Measurements from ENCODE around the gene HOXD3.

HOXD3 gene

DNA sequence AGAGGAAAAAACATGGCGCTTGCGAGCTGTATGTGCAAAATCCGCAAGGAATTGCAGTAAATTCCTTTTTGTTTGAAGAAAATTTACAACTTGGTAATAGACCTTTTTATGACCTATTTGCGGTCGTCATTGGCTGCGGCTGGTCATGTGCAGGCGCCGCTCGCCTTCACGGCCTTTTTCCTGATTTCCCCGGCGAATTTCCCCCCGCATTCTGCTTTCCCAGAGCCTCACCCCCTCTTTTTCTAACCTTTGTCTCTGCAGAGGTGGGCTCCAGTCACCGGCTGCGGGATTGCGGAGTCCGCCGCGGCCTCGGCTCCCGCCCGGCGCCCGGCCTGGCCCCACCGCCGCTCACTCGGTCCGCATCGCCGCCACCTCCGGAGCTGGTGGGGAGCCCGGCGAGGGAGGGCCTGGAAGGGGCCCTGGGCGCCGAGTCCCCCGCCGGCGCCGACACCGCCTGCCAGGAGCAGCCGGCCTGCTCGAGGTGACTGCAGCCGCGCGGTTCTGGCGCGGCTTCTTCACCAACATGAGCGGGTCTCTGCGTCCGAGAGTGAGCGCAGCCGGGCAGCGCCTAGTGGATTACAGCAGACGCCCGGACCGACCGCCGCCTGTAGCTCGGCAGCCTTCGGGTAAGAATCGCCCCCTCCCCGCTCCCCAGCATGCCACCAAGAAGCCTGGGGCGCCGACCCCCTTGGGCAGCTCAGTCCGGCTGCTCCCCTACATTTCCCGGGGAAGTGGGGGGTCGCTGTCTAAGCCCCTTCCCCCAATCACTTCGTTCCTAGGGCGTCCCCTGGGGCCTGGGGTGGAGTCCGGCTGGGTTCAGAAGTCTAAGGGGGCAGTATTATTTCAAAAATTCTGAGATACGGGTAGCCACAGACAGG, 20.5 kb upstream of the HOXD3 start:
- Mint-ChIP-seq H3K27me3 (peaks cover 90% of the 10 kb centered on the region), H3K4me3 (no peak overlapping the region), H3K36me3 (ENCODE audit: low read depth) (peaks cover 4% of the 10 kb centered on the region), H3K4me1 (ENCODE audit: low read depth) (peaks cover 34% of the 10 kb centered on the region), H3K9me3 (no peaks in the 10 kb centered on the region), H3K27ac (no peak overlapping the region)

DNA sequence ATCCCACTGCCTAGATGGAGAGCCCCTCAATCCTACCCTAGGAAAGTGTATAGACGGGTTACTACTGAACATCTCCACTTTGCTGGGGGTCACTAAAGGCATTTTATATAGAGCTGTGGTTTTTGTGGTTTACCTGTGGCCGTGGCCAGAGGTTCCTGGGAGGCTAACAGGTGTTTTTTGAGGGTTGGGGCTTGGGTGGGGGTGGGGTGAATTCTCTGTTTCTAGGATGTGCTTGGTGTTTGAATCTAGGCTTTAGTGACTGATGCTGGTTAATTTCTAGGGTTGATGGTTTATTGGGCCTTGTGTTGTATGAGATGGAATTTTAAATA, 19.9 kb upstream of the HOXD3 start:
- Mint-ChIP-seq H3K9me3 (no peaks in the 10 kb centered on the region), H3K4me3 (no peak overlapping the region), H3K4me1 (ENCODE audit: low read depth) (peaks cover 29% of the 10 kb centered on the region)

DNA sequence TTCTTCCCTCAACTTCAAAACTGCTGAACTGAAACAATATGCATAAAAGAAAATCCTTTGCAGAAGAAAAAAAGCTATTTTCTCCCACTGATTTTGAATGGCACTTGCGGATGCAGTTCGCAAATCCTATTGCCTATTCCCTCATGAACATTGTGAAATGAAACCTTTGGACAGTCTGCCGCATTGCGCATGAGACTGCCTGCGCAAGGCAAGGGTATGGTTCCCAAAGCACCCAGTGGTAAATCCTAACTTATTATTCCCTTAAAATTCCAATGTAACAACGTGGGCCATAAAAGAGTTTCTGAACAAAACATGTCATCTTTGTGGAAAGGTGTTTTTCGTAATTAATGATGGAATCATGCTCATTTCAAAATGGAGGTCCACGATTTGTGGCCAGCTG, 19.2 kb upstream of the HOXD3 start:
- Mint-ChIP-seq H3K4me1 (ENCODE audit: low read depth) (peaks cover 26% of the 10 kb centered on the region), H3K27ac (no peak overlapping the region), H3K36me3 (ENCODE audit: low read depth) (peaks cover 4% of the 10 kb centered on the region), H3K27me3 (peaks cover 86% of the 10 kb centered on the region), H3K9me3 (no peaks in the 10 kb centered on the region), H3K4me3 (no peak overlapping the region)

More for the DNA sequence above, 19.9 kb upstream of the HOXD3 start:
- Mint-ChIP-seq H3K27ac (no peak overlapping the region), H3K36me3 (ENCODE audit: low read depth) (peaks cover 4% of the 10 kb centered on the region), H3K27me3 (peaks cover 90% of the 10 kb centered on the region)

DNA sequence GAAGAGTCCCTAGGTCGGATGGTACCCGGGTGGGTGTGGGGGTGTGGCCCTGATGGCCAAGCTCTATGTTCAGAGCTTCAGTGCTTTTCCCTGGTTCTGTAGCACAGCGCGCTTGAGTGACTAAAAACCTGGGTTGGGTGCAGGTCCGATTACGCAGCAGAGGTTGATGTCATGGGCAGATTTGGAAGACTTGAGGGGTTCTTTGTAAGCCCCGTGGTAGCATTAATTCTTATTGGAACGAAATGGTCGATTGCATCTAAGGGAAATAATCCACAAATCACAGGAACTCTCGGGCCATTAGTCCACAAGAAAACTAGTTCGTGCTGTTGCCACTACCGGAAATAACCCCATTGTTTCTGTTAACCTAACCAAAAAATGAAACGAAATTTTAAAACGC, 18.6 kb upstream of the HOXD3 start:
- Mint-ChIP-seq H3K4me1 (ENCODE audit: low read depth) (peaks cover 26% of the 10 kb centered on the region), H3K36me3 (ENCODE audit: low read depth) (peaks cover 4% of the 10 kb centered on the region), H3K27ac (peak overlapping the region; percentile 7), H3K9me3 (no peaks in the 10 kb centered on the region), H3K27me3 (peaks cover 86% of the 10 kb centered on the region), H3K4me3 (no peak overlapping the region)

DNA sequence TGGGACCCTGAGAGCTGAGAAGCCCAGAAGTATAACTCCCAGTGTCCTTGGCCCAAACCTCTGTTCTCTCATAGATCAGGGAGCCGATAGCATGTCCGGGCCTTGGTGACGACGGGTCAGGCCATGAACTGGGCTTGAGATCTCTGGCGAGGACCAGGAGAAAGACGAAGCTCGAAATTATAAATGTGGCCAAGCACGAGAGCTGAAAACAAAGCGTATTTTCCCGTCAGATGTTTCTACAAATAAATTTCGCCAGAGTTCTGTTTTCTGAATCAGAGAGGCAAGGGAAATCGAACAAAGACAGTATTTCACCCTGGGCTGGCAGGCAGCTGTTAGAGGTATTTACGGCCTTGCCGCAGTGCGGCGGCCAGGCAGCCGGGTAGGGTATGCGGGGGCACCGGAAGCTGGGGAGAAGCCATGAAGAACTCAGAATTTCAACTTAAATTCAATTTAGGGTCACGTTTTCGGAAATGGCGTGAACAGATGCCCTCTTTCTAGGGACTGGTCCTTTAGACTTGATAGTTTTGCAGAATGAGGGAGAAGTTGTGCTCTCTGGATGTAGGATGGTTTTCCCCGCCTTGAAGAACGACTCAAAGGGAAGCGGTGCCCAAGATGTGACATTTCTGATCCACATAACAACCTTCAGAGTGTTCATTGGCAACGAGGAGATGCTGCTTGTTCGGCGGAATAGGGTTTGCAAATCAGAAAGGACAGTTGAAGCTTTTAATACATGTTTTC, 18.0 kb upstream of the HOXD3 start:
- Mint-ChIP-seq H3K27ac (no peak overlapping the region), H3K4me3 (peak overlapping the region; percentile 49), H3K9me3 (no peaks in the 10 kb centered on the region), H3K27me3 (peaks cover 86% of the 10 kb centered on the region), H3K4me1 (ENCODE audit: low read depth) (peaks cover 26% of the 10 kb centered on the region), H3K36me3 (ENCODE audit: low read depth) (peaks cover 4% of the 10 kb centered on the region)

DNA sequence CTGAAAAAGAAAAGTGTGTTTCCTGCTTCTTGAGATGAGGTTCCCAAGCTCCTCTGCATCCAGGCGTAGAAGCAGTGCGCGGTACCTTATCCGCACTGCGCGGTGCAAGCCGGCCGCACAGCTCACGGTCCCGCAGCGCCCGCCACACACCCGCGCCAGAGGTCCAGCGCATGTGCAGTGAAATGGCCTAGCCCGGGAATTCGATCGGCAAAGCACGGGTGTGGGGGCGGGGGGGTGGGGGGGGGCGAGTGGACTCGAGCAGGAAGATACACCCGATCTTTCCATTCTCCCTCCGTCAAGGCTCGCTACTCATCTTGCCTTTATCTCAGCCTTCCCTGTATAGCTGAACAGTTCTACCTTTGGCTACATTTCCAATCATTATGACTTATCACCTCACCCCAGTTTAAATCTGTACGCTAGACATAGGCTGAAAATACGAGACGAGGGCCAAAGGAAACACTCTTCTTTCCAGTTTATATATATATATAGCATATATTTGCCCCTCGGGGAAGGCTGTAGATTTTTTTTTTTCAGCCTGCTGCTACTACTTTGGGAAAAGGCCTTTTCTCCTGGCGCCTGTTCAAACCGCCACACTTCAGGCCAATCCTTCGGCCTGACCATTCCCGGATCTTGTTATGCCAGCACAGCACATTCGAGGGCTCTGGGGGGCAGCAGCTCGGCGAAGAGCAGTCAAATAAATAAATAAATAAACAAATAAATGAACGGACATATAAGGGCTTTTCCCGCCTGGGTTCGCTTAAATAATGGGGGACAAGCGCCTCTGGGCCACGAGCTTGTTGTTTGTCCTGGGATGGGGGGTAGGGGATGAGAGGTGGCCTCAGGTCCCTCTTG, 17.2 kb upstream of the HOXD3 start:
- no peaks in the 10 kb centered on the region for H3K9me3 Mint-ChIP-seq
- peaks cover 26% of the 10 kb centered on the region for H3K4me1 Mint-ChIP-seq (ENCODE audit: low read depth)
- H3K4me3 Mint-ChIP-seq = no peak overlapping the region
- no peak overlapping the region for H3K27ac Mint-ChIP-seq
- peaks cover 4% of the 10 kb centered on the region for H3K36me3 Mint-ChIP-seq (ENCODE audit: low read depth)
- H3K27me3 Mint-ChIP-seq = peaks cover 84% of the 10 kb centered on the region

DNA sequence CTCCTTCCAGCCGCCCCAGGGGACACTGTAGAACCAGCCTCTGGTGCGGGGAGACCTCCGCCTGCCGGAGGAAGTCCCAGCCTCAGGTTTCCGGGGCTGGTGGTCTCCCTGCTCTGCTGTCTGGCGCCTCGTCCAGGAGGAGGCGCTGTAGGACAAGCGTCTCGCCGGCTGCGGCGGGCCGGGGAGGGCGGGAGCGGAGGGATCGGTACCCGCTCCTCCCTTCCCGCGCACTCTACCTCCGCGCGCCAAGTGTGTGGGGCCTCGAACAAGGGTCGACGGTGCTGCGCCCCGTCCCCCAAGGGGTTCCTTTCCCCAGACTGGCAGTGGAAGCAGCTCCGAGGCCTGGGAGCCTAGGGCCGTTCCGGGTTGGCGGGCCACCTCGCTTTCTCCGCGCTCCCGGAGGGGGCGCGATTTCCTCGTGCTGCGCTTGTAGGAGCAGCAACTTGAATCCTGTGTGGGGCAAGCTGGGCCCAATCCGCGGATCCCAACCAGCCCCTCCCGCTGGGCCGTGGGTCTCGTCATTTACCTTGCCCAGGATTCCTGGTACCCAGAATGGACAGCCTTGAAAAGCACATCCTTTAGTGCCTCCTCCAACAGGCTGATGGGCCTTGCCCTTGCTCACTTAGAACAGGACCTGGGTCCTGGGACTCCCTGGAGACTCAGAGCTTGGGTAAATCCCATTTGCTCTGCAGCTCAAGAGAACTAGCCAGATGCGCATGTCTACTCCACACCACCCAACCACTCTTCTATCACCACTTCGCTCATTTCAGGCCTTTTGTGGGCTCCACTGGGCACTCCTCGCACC, 16.4 kb upstream of the HOXD3 start:
- H3K36me3 Mint-ChIP-seq (ENCODE audit: low read depth) = peaks cover 4% of the 10 kb centered on the region
- no peaks in the 10 kb centered on the region for H3K9me3 Mint-ChIP-seq
- peak overlapping the region; percentile 45 for H3K4me3 Mint-ChIP-seq
- H3K4me1 Mint-ChIP-seq (ENCODE audit: low read depth) = peaks cover 21% of the 10 kb centered on the region
- peaks cover 83% of the 10 kb centered on the region for H3K27me3 Mint-ChIP-seq
- H3K27ac Mint-ChIP-seq = peak overlapping the region; percentile 45

DNA sequence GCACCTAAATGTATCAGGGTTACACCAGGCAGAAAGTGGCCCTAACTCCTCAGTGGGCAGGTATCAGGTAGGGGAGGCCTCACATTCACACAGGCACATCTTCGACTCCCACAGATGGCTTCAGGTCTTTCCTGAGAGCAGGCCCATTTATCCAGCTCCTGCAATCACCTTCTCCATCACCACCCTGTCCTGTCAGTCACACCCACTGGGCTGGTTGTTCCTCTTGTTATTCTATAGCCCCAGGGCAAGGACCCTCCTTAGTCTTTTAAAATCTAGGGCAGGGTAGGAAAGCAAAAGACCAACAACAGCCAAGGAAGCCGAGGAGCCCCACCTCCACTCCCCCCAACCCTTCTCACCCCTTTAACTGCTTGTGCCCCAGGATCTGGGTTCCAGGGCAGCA, 14.8 kb upstream of the HOXD3 start:
- Mint-ChIP-seq H3K27ac (no peak overlapping the region), H3K36me3 (ENCODE audit: low read depth) (peaks cover 4% of the 10 kb centered on the region), H3K9me3 (no peaks in the 10 kb centered on the region), H3K4me3 (no peak overlapping the region), H3K27me3 (peaks cover 88% of the 10 kb centered on the region), H3K4me1 (ENCODE audit: low read depth) (peaks cover 19% of the 10 kb centered on the region)

DNA sequence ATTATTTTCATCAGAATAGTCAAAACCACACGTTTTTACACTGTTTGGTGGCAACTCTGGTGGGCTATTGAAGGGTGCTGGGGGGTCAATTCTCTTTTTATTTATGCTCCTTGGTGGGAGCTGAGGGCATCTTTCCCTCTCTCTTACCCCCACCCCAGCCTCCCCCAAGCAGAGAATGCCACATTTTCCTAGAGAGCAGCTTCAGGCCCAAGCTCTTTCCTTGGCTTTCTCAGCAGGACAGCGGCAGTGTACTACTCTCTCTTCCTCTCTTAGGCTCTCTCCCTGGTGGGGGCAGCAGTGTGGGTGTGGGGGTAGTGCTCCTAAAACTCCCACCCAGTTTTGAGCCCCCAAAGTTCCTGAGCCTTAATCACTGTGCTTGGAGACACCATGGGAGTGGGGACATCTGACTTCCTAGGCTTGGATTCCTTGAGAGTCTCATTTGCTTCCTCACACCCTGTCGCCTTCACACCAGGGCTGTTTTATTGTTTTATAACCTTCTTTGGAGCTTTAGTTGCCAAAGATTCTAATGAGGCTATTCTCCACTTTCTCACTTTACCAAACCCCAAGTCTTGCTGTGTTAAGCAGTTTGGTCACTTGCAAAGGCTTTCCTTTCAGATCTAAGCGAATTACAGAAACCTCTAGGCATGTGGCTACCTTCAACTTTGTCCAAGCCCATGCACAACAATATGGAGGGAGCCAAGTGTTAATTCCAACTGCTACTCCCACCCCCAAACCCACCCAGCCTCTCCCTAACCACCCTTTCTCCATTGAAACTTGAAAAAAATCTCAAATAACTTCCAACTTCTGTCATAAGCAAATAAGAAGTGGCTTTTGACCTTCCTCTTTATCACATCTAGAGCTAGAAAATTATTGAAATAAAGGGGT, 11.8 kb upstream of the HOXD3 start:
- Mint-ChIP-seq H3K36me3 (ENCODE audit: low read depth) (no peaks in the 10 kb centered on the region), H3K4me1 (ENCODE audit: low read depth) (peaks cover 9% of the 10 kb centered on the region)

DNA sequence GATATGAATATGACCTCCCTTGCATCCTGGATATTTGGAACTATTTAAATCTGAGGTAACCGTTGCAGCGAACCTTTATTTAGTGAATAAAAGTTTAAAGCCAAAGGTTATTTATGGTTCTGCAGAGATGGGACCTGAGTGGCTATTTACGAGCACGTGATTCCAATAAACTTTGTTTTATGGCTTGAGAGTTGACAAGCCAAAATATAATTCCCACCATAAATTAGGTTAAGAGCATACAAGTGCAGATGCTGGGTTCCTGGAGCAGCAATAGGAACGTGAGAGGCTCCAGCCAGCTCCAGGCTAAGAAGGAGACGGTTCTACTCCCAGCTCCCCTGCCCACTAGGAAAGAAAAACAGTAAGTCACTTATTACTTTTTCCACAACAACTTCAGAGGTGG, 11.0 kb upstream of the HOXD3 start:
- H3K27ac Mint-ChIP-seq = no peak overlapping the region
- H3K36me3 Mint-ChIP-seq (ENCODE audit: low read depth) = no peaks in the 10 kb centered on the region
- H3K27me3 Mint-ChIP-seq = peaks cover 93% of the 10 kb centered on the region
- H3K4me3 Mint-ChIP-seq = no peak overlapping the region
- H3K9me3 Mint-ChIP-seq = no peaks in the 10 kb centered on the region
- peaks cover 6% of the 10 kb centered on the region for H3K4me1 Mint-ChIP-seq (ENCODE audit: low read depth)

More for the DNA sequence above, 11.8 kb upstream of the HOXD3 start:
- Mint-ChIP-seq H3K27me3 (peaks cover 88% of the 10 kb centered on the region), H3K4me3 (no peak overlapping the region), H3K27ac (no peak overlapping the region), H3K9me3 (no peaks in the 10 kb centered on the region)

DNA sequence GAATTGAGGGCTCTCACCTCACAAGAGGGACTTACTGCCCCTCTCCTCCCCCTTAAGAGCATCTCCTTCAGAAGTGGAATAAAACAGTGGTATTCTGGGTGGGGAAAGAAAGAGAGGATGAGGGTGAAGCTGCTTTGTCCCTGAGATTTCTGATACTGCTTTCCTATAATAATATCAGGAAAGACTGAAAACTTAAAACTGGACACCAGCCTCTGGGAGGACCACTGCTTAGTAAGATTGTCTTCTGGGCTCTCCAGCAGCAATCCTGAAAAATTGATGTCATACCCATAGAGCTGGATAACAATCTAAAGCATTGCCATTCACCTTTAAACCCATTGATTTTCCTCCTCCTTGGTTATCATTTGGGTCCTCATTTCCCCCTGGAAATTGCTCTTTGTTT, 10.5 kb upstream of the HOXD3 start:
- peaks cover 92% of the 10 kb centered on the region for H3K27me3 Mint-ChIP-seq
- H3K36me3 Mint-ChIP-seq (ENCODE audit: low read depth) = no peaks in the 10 kb centered on the region
- no peaks in the 10 kb centered on the region for H3K9me3 Mint-ChIP-seq
- peaks cover 3% of the 10 kb centered on the region for H3K4me1 Mint-ChIP-seq (ENCODE audit: low read depth)
- H3K4me3 Mint-ChIP-seq = no peak overlapping the region
- H3K27ac Mint-ChIP-seq = no peak overlapping the region

DNA sequence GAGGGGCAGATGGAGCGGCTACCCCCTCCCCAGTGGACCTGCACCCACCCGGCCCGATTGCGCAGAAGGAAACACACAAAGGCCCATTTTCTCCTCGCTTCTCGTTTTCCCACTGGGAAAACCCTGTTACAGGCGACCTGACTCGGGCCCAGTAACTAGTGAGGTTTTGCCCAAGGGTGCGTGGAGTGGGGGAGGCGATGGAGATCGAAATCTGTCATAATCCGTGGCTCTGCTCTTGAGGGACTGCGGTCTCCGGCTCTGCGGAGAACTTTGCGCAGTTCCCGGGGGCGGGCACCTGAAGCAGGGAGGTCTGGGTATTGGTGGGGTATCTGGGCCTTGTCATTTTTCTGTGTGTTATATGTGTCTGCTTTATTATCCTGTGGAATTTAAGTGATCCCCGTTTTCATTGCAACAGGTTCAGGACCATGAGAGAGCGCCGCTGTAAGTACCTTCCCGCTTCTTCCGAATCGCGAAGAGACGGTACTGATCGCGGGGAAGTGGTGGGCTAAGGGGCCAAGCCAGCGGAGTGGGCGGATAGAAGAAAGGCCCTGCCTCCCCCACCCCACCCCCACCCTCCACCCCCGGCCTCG, 9.8 kb upstream of the HOXD3 start:
- H3K9me3 Mint-ChIP-seq = no peaks in the 10 kb centered on the region
- H3K4me1 Mint-ChIP-seq (ENCODE audit: low read depth) = peaks cover 3% of the 10 kb centered on the region
- no peak overlapping the region for H3K4me3 Mint-ChIP-seq
- H3K27me3 Mint-ChIP-seq = peaks cover 86% of the 10 kb centered on the region
- no peaks in the 10 kb centered on the region for H3K36me3 Mint-ChIP-seq (ENCODE audit: low read depth)
- H3K27ac Mint-ChIP-seq = no peak overlapping the region

DNA sequence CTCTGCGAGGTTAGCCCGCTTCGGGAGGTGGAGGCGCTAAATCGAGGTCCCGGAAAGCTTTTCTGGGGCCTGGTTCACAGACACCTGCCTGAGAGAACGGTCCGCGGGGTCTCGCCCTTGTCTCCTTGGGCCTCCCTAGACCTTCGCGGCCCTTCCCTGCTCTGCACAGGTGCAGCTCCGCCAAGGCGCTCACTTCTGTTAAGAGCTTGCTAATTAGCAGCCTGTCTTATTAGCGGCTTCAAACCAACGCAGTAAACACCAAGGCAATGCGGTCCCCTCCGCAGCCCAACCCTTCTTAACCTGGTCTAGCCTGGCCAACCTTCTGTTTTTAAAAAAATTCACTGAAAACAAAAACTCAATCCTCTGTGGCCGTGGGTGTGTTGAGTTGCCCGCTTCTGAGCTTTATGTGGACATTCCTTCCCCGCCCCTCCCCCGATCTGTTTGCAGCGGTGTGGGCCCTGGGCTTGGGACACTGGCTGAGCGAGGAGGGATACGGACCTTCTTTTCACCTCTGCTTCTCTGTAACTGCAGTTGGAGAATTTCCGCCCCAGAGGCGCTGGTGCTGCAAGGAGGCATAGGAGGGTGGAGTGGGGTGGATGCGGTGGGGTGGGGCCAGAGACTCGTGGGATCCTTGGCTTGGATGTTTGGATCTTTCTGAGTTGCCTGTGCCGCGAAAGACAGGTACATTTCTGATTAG, 9.2 kb upstream of the HOXD3 start:
- H3K4me3 Mint-ChIP-seq = no peak overlapping the region
- H3K36me3 Mint-ChIP-seq (ENCODE audit: low read depth) = no peaks in the 10 kb centered on the region
- H3K4me1 Mint-ChIP-seq (ENCODE audit: low read depth) = peaks cover 3% of the 10 kb centered on the region
- no peak overlapping the region for H3K27ac Mint-ChIP-seq
- peaks cover 88% of the 10 kb centered on the region for H3K27me3 Mint-ChIP-seq
- H3K9me3 Mint-ChIP-seq = no peaks in the 10 kb centered on the region
